ENCODE measurements around the gene LMO3. TPM values are rescaled to one million over a fixed set of nuclear protein-coding genes. Genes with fewer than 3 reads are reported as not detected.

The LMO3 gene
- total and polyA plus RNA-seq, 9 donors: 0.68 to 6.8 (median 1.8) TPM

DNA sequence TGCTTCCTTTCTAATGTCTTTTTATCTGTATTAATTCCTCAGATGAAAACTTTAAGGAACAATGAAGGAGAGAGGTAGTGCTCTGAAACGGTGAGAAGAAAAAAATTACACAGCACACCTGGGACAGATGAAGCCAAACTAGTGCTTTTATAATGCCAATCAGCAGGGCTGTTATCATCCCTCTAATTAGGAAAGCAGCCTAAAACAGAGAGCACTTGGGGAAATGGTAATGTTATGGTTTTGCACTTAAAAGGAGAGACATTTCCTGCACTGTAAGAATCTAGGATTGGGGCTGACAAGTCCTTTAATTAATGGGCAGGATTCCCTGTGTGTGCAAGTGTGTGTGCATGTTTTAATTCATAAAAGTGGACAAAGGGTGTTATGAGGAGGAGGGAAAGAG, 4.8 kb upstream of the LMO3 start:
- Histone ChIP-seq H3K36me3 (ENCODE audit: control insufficient read depth, insufficient read depth, low read length) (no peaks in the 10 kb centered on the region), H3K9me3 (replicated peaks; ENCODE audit: control insufficient read depth, low read depth, low read length) (no peaks in the 10 kb centered on the region), H3K27ac (ENCODE audit: low read length) (no peak overlapping the region), H3K27me3 (ENCODE audit: control insufficient read depth, insufficient read depth, low read length) (peaks cover 28% of the 10 kb centered on the region), H3K4me1 (ENCODE audit: control insufficient read depth, insufficient read depth, low read length) (peaks cover 4% of the 10 kb centered on the region), H3K4me3 (ENCODE audit: low read length) (no peak overlapping the region)
- DNase-seq: no peak
- no CpG with 5 or more reads among the region's 1 CpG for WGBS (ENCODE audit: insufficient coverage)

DNA sequence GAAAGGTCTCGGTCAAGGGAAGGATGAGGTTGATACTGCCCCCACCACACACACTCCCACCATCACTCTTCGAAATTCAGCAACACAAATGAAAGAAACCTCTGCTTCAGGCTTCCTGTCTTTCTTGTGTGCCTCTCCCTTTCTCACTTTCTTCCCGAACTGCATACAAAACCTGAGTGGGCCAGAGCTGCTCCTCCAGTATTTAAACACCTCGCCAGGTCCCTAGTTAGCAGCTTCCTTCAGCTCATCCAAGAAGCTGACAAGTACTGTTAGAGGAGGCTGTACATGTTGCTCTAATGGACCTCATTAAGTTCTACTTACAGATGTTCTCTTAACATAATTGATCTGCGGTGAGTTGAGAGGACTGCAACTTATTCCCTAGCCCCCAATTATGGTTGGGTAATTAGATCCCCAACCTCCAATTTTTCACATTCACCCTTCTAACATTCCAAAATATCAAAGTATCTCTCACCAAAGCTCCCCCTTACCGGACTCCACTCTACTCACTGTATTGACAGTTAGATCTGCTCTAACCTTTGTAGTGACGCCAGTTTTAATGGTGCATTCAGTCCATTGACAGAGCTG, 4.1 kb upstream of the LMO3 start:
- no peaks in the 10 kb centered on the region for H3K9me3 ChIP-seq (replicated peaks; ENCODE audit: control insufficient read depth, low read depth, low read length)
- H3K4me3 ChIP-seq (ENCODE audit: low read length): no peak overlapping the region
- H3K27ac ChIP-seq (ENCODE audit: low read length): no peak overlapping the region
- H3K4me1 ChIP-seq (ENCODE audit: control insufficient read depth, insufficient read depth, low read length): peaks cover 8% of the 10 kb centered on the region
- peaks cover 32% of the 10 kb centered on the region for H3K27me3 ChIP-seq (ENCODE audit: control insufficient read depth, insufficient read depth, low read length)
- WGBS (ENCODE audit: insufficient coverage): 35% methylated on average over 5 of the region's 7 CpGs
- no peak for DNase-seq
- H3K36me3 ChIP-seq (ENCODE audit: control insufficient read depth, insufficient read depth, low read length): no peaks in the 10 kb centered on the region

- peaks cover 38% of the 10 kb centered on the region for H3K27me3 ChIP-seq (ENCODE audit: control insufficient read depth, insufficient read depth, low read length)
- H3K4me3 ChIP-seq (ENCODE audit: low read length): peak overlapping the region; percentile 20
- no peak overlapping the region for H3K27ac ChIP-seq (ENCODE audit: low read length)
- DNase-seq: no peak
- H3K4me1 ChIP-seq (ENCODE audit: control insufficient read depth, insufficient read depth, low read length): peaks cover 11% of the 10 kb centered on the region
- WGBS (ENCODE audit: insufficient coverage): 80% methylated on average over 1 of the region's 9 CpGs
- H3K36me3 ChIP-seq (ENCODE audit: control insufficient read depth, insufficient read depth, low read length): no peaks in the 10 kb centered on the region
- no peaks in the 10 kb centered on the region for H3K9me3 ChIP-seq (replicated peaks; ENCODE audit: control insufficient read depth, low read depth, low read length)
These were observed 3.1 kb upstream of the LMO3 start for GRCh38 chr12:16608946-16609539.

DNA sequence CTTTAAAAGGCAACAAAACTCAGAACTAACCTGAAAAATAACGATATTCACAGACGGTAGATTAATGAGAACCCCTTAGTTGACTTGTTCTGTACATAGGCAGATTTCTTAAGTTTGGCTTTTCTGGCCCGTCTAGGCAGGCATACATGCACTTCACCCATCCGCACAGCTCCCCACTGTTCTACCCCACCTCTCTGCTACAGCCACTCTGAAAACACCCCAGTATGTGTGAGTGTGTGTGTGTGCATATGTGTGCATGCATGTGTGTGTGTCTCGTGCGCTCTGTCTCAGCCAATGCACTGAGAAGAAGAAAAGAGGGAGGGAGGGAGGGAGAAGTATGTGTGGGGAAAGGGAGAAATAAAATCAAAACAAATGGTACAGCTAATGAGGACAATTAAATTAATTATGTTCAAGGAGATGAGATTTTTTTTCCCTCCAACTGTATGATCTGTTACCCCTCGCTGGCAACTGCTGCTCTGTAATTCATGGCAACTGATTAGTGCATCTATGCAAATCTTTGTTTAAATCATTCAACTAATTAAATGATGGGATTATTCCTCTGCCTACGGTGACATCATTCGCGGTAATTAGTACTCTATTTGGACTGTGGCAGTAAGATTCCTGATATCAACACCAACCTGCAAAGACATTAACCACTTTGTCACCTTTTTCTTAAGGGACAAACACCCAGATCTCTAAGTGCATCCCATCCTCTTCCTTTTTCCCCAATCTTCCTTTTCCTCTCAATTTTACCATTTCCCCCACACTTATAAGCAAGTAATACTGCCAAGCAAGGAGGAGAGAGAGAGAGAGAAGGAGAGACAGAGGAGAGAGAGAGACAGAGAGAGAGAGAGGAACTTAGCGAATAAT, 2.2 kb upstream of the LMO3 start:
- Histone ChIP-seq H3K27ac (ENCODE audit: low read length) (no peak overlapping the region), H3K4me3 (ENCODE audit: low read length) (no peak overlapping the region)
- 69% methylated on average over 4 of the region's 11 CpGs for WGBS (ENCODE audit: insufficient coverage)

GRCh38 chr12:16606991-16607390, 1.0 kb upstream of the LMO3 start:
- no peak overlapping the region for H3K4me3 ChIP-seq (ENCODE audit: low read length)
- H3K4me1 ChIP-seq (ENCODE audit: control insufficient read depth, insufficient read depth, low read length): peaks cover 11% of the 10 kb centered on the region
- no peak for DNase-seq
- H3K27me3 ChIP-seq (ENCODE audit: control insufficient read depth, insufficient read depth, low read length): peaks cover 38% of the 10 kb centered on the region
- H3K36me3 ChIP-seq (ENCODE audit: control insufficient read depth, insufficient read depth, low read length): no peaks in the 10 kb centered on the region
- WGBS (ENCODE audit: insufficient coverage): 67% methylated on average over 5 of the region's 6 CpGs
- peak overlapping the region; percentile 31 for H3K27ac ChIP-seq (ENCODE audit: low read length)
- H3K9me3 ChIP-seq (replicated peaks; ENCODE audit: control insufficient read depth, low read depth, low read length): no peaks in the 10 kb centered on the region

More for the DNA sequence above, 2.2 kb upstream of the LMO3 start:
- H3K36me3 ChIP-seq (ENCODE audit: control insufficient read depth, insufficient read depth, low read length): no peaks in the 10 kb centered on the region
- no peaks in the 10 kb centered on the region for H3K9me3 ChIP-seq (replicated peaks; ENCODE audit: control insufficient read depth, low read depth, low read length)
- no peak for DNase-seq
- H3K4me1 ChIP-seq (ENCODE audit: control insufficient read depth, insufficient read depth, low read length): peaks cover 11% of the 10 kb centered on the region
- H3K27me3 ChIP-seq (ENCODE audit: control insufficient read depth, insufficient read depth, low read length): peaks cover 38% of the 10 kb centered on the region

DNA sequence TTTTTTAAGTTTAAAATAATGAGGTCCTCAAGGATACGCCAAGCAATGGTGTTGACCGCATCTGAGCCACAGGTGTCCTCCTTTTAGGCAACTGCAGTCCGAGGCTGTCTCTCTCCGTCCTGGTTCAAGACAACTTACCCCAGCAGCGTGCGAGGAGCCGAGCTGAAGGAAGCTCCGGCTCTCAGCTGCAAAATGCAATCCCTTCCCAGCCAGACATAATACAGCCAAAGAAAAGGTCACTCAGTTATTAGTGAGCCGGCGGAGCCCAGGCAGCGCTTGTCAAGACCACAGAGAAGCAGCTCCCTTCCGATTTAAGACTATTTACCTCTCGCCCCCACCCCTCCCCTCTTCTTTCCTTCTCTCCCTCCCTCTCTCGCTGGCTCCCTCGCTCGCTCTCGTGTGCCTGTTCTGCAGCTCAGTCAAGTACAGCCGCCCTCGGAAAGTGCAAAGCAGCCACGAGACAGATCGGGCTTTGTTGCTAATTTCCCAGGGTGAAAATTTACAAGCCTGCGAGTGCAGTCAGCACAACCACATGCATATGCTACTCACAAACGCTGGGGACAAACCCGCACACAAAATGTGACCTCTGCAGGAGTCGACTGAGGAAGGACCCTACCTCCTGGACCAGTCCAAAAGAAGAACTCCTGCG, 363 bp upstream of the LMO3 start:
- H3K4me1 ChIP-seq (ENCODE audit: control insufficient read depth, insufficient read depth, low read length): peaks cover 11% of the 10 kb centered on the region
- H3K9me3 ChIP-seq (replicated peaks; ENCODE audit: control insufficient read depth, low read depth, low read length): no peaks in the 10 kb centered on the region
- H3K36me3 ChIP-seq (ENCODE audit: control insufficient read depth, insufficient read depth, low read length): no peaks in the 10 kb centered on the region
- DNase-seq: peak; percentile 70
- H3K27me3 ChIP-seq (ENCODE audit: control insufficient read depth, insufficient read depth, low read length): peaks cover 38% of the 10 kb centered on the region
- H3K27ac ChIP-seq (ENCODE audit: low read length): peak overlapping the region; percentile 40
- peak overlapping the region; percentile 49 for H3K4me3 ChIP-seq (ENCODE audit: low read length)
- WGBS (ENCODE audit: insufficient coverage): 0% methylated on average over 13 of the region's 26 CpGs

DNA sequence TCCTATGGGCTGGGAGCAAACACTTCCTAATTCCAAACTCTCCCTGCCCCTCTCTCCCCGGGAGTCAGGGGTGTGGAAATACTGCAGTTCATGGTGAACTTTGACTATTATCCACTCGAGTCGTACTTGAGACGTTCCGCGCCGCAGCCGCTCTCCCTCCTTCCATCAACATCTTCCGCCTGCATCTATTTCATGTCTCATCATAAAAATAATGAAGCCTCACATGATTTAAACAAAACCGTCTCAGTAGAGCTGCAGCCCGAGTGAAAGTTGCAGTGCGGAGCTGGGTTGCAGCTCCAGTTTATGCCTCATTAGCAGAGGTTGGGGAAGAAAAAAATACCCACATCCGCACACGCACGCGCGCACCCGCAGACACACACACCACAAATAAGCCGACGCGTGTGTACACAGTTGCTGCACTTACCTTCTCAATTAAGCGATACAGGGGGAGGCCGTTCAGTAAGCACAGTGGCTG, 283 bp downstream of the LMO3 start:
- Histone ChIP-seq H3K4me1 (ENCODE audit: control insufficient read depth, insufficient read depth, low read length) (peaks cover 11% of the 10 kb centered on the region), H3K27ac (ENCODE audit: low read length) (peak overlapping the region; percentile 22), H3K4me3 (ENCODE audit: low read length) (peak overlapping the region; percentile 49), H3K36me3 (ENCODE audit: control insufficient read depth, insufficient read depth, low read length) (no peaks in the 10 kb centered on the region), H3K27me3 (ENCODE audit: control insufficient read depth, insufficient read depth, low read length) (peaks cover 36% of the 10 kb centered on the region), H3K9me3 (replicated peaks; ENCODE audit: control insufficient read depth, low read depth, low read length) (no peaks in the 10 kb centered on the region)
- 0% methylated on average over 13 of the region's 23 CpGs for WGBS (ENCODE audit: insufficient coverage)
- peak; percentile 43 for DNase-seq

DNA sequence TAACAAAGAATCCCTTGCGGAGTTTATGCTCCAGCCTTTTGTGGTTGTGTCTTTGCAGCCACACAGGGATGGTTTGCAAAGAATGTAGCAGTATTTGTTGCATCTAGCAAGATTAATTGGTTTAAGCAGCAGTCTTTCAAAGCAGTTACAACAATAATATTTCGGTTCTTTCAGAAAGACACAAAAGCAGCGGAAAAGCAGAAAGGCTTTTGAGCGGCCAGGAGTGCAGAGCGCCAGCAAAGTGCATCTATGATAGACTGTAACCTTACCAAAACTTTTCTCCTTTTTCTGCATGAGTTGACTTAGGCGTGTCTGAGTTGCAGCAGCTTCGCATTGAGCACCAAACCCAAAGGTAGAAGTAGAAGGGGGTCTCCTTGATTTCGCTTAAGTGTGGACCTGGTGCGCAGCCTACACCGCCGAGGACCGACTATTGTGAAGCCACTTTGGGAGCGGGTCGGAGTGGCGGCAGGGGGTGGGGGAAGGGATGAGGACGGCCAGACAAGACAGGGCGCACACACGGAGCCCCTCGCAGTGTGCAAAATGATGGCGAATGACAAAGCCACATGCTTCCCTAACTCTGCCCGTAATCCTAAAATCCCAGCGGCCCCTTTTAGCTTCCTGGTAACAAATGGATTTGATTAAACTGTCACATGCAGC, 1.2 kb downstream of the LMO3 start:
- no peaks in the 10 kb centered on the region for H3K36me3 ChIP-seq (ENCODE audit: control insufficient read depth, insufficient read depth, low read length)
- no peaks in the 10 kb centered on the region for H3K9me3 ChIP-seq (replicated peaks; ENCODE audit: control insufficient read depth, low read depth, low read length)
- H3K4me1 ChIP-seq (ENCODE audit: control insufficient read depth, insufficient read depth, low read length): peaks cover 11% of the 10 kb centered on the region
- peak overlapping the region; percentile 29 for H3K4me3 ChIP-seq (ENCODE audit: low read length)
- H3K27me3 ChIP-seq (ENCODE audit: control insufficient read depth, insufficient read depth, low read length): peaks cover 31% of the 10 kb centered on the region
- no peak for DNase-seq
- 12% methylated on average over 9 of the region's 22 CpGs for WGBS (ENCODE audit: insufficient coverage)
- H3K27ac ChIP-seq (ENCODE audit: low read length): no peak overlapping the region

GRCh38 chr12:16603916-16604575, 1.9 kb downstream of the LMO3 start:
- Histone ChIP-seq H3K4me1 (ENCODE audit: control insufficient read depth, insufficient read depth, low read length) (peaks cover 11% of the 10 kb centered on the region), H3K27me3 (ENCODE audit: control insufficient read depth, insufficient read depth, low read length) (peaks cover 26% of the 10 kb centered on the region), H3K36me3 (ENCODE audit: control insufficient read depth, insufficient read depth, low read length) (no peaks in the 10 kb centered on the region), H3K9me3 (replicated peaks; ENCODE audit: control insufficient read depth, low read depth, low read length) (no peaks in the 10 kb centered on the region), H3K4me3 (ENCODE audit: low read length) (no peak overlapping the region), H3K27ac (ENCODE audit: low read length) (no peak overlapping the region)
- WGBS (ENCODE audit: insufficient coverage): 62% methylated on average over 3 of the region's 3 CpGs
- no peak for DNase-seq
